Loucy (cell line): ENCODE results near the gene SMIM29.

Source experiments
- H2AFZ ChIP-seq: fragments of 200-600 bp; sonication (generic); 2 replicates; pipeline ENCODE4 v1.6.0; 2016; ENCODE audit warnings: antibody characterized with exemption, mild to moderate bottlenecking, low read length, moderate library complexity
- H3F3A ChIP-seq: fragments of 200-600 bp; 2 replicates; pipeline ENCODE4 v1.6.0; 2016; ENCODE audit warnings: antibody characterized with exemption, low read depth, mild to moderate bottlenecking
- H3K27me3 ChIP-seq: fragments of 200-600 bp; sonication (generic); 2 replicates; pipeline ENCODE4 v1.6.1; 2014; ENCODE audit warnings: low read length, mild to moderate bottlenecking; ENCODE audit not compliant: insufficient read depth, poor library complexity, severe bottlenecking
- H3K36me3 ChIP-seq: fragments of 200-600 bp; sonication (generic); 2 replicates; pipeline ENCODE4 v1.6.1; 2016; ENCODE audit warnings: low read length; ENCODE audit not compliant: insufficient read depth
- H3K4me1 ChIP-seq: fragments of 200-600 bp; sonication (generic); 2 replicates; pipeline ENCODE4 v1.5.1; 2014; ENCODE audit warnings: low read length, mild to moderate bottlenecking; ENCODE audit not compliant: insufficient read depth, poor library complexity, severe bottlenecking
- H3K4me2 ChIP-seq: fragments of 200-600 bp; sonication (generic); 2 replicates; pipeline ENCODE4 v1.6.0; 2014; ENCODE audit warnings: antibody characterized with exemption, low read length, low read depth, mild to moderate bottlenecking; ENCODE audit not compliant: poor library complexity, severe bottlenecking
- H3K4me3 ChIP-seq: fragments of 200-600 bp; sonication (generic); 2 replicates; pipeline ENCODE4 v1.5.1; 2014; ENCODE audit warnings: low read length, mild to moderate bottlenecking, mixed read lengths; ENCODE audit not compliant: poor library complexity, severe bottlenecking
- H3K79me2 ChIP-seq: fragments of 200-600 bp; sonication (generic); 2 replicates; pipeline ENCODE4 v1.6.1; 2014; ENCODE audit warnings: low read length; ENCODE audit not compliant: insufficient read depth
- H3K9ac ChIP-seq: fragments of 200-600 bp; sonication (generic); 2 replicates; pipeline ENCODE4 v1.6.0; 2014; ENCODE audit warnings: mild to moderate bottlenecking, low read depth, low read length, moderate library complexity; ENCODE audit not compliant: poor library complexity, severe bottlenecking
- H3K9me2 ChIP-seq: fragments of 200-600 bp; sonication (generic); replicated peaks from 2 replicates; pipeline ENCODE4 v1.6.1; 2016; ENCODE audit warnings: low read depth, low read length, mixed read lengths
- H3K9me3 ChIP-seq: fragments of 200-600 bp; sonication (generic); 2 replicates; pipeline ENCODE4 v1.6.1; 2014; ENCODE audit warnings: mild to moderate bottlenecking, antibody characterized with exemption, low read length, low read depth; ENCODE audit not compliant: insufficient read depth
- H4K20me1 ChIP-seq: fragments of 200-600 bp; sonication (generic); 2 replicates; pipeline ENCODE4 v1.6.0; 2014; ENCODE audit warnings: antibody characterized with exemption, low read length, mild to moderate bottlenecking; ENCODE audit not compliant: insufficient read depth, poor library complexity, severe bottlenecking
- EZH2phosphoT487 ChIP-seq: fragments of 200-600 bp; IDR thresholded peaks from 2 replicates; pipeline ENCODE4 v1.6.1; 2018; ENCODE audit warnings: antibody characterized with exemption, mild to moderate bottlenecking, moderate library complexity, borderline replicate concordance
- TF ChIP-seq, protein P1 (sequence below): fragments of 200-600 bp; sonication (generic); conservative IDR thresholded peaks from 2 replicates; pipeline ENCODE4 v1.5.1; 2014; ENCODE audit warnings: mild to moderate bottlenecking, antibody characterized with exemption, low read length

The SMIM29 gene

DNA sequence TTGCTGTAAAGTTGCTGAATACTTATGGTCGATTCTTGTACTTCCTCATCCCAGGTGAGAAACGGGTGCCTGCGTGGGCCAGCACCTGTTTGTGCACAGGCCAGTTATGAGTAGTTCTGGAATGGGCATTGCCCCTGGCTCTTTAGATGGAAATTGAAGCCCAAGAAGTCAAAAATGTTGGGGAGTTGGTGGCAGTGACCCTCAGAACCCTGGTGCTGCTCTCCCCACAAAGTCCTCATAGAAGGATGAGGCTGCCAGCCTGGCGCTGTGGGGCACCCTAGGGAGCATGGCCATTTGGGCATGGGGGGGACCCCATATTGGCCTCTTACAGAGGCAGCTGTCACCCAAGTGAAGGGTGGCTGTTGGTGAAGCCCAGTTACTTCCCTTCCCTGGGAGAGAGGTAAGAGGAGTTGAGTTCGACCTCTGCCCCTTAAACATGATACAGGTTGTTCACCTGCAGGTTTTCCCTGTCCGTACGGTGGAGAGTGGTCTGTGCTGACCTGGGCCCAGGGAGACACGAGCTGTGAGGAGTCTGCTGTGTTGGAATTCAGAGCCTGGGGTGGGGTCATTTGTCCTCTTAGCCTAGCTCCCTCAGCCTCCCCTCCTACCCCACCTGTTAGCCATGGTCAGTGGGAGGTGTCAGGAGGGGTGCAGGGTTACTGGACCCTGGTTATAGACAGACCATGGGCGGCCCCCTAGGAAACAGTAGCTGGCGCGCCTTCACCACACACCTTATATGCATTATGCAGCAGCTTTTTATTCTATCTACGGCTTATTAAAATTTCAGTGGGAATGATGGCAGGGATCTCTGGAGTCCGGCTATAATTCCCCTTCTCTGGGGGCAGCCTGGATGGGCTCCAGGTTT, 7.2 kb downstream of the SMIM29 start:
- Histone ChIP-seq H4K20me1 (peaks cover 59% of the 10 kb centered on the region), H3K4me1 (peaks cover 33% of the 10 kb centered on the region)

GRCh38 chr6:34240329-34241248, 8.2 kb downstream of the SMIM29 start:
- Histone ChIP-seq H3K27me3 (no peaks in the 10 kb centered on the region), H2AFZ (no peak overlapping the region), H3F3A (no peaks in the 10 kb centered on the region), H3K4me1 (peaks cover 38% of the 10 kb centered on the region), H3K4me2 (peak overlapping the region; percentile 84), H3K79me2 (peaks cover 57% of the 10 kb centered on the region), H3K9me3 (no peaks in the 10 kb centered on the region), H3K9me2 (no peaks in the 10 kb centered on the region), H3K4me3 (peak overlapping the region; percentile 80), H3K9ac (peak overlapping the region; percentile 100), H4K20me1 (peaks cover 59% of the 10 kb centered on the region), H3K36me3 (peaks cover 36% of the 10 kb centered on the region; the same call in 1 of the 2 replicates)
- TF ChIP-seq, protein P1, sequence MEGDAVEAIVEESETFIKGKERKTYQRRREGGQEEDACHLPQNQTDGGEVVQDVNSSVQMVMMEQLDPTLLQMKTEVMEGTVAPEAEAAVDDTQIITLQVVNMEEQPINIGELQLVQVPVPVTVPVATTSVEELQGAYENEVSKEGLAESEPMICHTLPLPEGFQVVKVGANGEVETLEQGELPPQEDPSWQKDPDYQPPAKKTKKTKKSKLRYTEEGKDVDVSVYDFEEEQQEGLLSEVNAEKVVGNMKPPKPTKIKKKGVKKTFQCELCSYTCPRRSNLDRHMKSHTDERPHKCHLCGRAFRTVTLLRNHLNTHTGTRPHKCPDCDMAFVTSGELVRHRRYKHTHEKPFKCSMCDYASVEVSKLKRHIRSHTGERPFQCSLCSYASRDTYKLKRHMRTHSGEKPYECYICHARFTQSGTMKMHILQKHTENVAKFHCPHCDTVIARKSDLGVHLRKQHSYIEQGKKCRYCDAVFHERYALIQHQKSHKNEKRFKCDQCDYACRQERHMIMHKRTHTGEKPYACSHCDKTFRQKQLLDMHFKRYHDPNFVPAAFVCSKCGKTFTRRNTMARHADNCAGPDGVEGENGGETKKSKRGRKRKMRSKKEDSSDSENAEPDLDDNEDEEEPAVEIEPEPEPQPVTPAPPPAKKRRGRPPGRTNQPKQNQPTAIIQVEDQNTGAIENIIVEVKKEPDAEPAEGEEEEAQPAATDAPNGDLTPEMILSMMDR = no peak
- TF ChIP-seq EZH2phosphoT487 = no peak

More for the DNA sequence above, 7.2 kb downstream of the SMIM29 start:
- H3F3A ChIP-seq = no peaks in the 10 kb centered on the region
- no peak overlapping the region for H3K4me3 ChIP-seq
- H3K36me3 ChIP-seq = peaks cover 36% of the 10 kb centered on the region; the same call in 1 of the 2 replicates
- TF ChIP-seq, protein P1 = no peak
- no peak for TF ChIP-seq EZH2phosphoT487
- H2AFZ ChIP-seq = no peak overlapping the region
- H3K9me3 ChIP-seq = no peaks in the 10 kb centered on the region
- peak overlapping the region; percentile 84 for H3K4me2 ChIP-seq
- peak overlapping the region; percentile 9 for H3K9ac ChIP-seq
- H3K9me2 ChIP-seq = no peaks in the 10 kb centered on the region
- H3K27me3 ChIP-seq = no peaks in the 10 kb centered on the region
- peaks cover 57% of the 10 kb centered on the region for H3K79me2 ChIP-seq

GRCh38 chr6:34239893-34240292, 8.9 kb downstream of the SMIM29 start:
- H3K9ac ChIP-seq = peak overlapping the region; percentile 100
- H3K4me1 ChIP-seq = peaks cover 38% of the 10 kb centered on the region
- no peaks in the 10 kb centered on the region for H3K9me2 ChIP-seq
- peaks cover 36% of the 10 kb centered on the region; the same call in 1 of the 2 replicates for H3K36me3 ChIP-seq
- peak overlapping the region; percentile 80 for H3K4me3 ChIP-seq
- H3K4me2 ChIP-seq = peak overlapping the region; percentile 84
- no peak overlapping the region for H2AFZ ChIP-seq
- peaks cover 57% of the 10 kb centered on the region for H3K79me2 ChIP-seq
- H3F3A ChIP-seq = no peaks in the 10 kb centered on the region
- peaks cover 59% of the 10 kb centered on the region for H4K20me1 ChIP-seq
- H3K27me3 ChIP-seq = no peaks in the 10 kb centered on the region
- no peaks in the 10 kb centered on the region for H3K9me3 ChIP-seq
- no peak for TF ChIP-seq EZH2phosphoT487
- TF ChIP-seq, protein P1 = no peak
